HG03565 (cell line): ENCODE results near the gene MYADM.

Experiments used
- ATAC-seq: cut with Tn5 transposase; IDR thresholded peaks from one replicate; pipeline ENCODE4 v1.9.1; 2021; ENCODE audit warnings: mild to moderate bottlenecking, moderate library complexity; ENCODE audit not compliant: unreplicated experiment

MYADM gene

DNA sequence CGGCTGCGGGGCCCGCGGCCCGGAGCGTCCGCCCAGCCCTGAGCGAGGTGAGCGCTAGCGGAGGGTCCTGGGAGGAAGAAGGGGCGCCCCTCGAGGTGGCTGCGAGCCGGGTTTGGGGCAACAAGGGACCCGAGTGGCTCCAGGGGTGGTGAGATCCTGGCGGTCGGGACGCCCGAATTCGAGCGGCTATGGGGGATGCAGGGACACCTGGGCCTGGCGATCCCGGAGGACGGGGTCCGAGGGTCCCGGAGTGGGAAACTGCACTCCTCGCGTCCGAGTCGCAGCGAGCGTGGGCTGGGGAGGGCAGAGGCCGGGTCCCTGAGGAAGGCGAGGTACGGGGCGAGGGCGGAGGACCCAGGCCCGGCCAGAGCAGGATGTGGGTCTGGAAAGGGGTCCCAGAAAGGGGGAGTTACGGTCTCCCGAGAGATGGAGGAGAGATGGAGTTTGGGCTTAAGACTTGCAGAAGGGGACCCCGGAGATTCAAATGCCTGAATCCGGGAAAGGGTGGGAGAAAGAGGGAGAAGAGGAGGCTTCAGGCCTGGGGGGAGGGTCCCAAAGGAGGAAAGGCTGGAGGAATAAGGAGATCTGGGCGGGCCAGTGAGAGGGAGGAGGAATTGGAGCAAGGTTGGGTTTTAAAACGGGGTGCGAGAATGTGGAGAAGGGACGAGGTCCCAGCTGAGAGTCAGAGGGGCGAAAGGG is 41.9 kb downstream of the MYADM start:
- ATAC-seq = no peak

DNA sequence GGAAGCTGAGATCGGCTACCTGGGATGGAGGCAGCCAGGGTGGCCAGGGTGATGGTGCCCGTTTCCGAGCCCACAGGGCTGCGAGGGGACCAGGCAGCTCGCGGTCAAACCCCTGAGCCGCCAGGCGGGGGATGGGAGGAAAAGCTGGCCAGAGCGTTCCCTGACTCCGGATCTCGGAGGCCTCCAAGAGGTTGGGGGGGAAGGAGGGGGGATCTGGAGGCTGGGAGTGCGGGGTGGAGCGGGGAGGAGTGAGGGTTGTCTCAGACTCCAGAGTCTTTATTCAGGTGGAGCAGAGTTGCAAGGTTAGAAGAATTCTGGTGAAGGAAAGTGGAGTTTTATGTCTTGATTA is 42.5 kb downstream of the MYADM start:
- no peak for ATAC-seq

DNA sequence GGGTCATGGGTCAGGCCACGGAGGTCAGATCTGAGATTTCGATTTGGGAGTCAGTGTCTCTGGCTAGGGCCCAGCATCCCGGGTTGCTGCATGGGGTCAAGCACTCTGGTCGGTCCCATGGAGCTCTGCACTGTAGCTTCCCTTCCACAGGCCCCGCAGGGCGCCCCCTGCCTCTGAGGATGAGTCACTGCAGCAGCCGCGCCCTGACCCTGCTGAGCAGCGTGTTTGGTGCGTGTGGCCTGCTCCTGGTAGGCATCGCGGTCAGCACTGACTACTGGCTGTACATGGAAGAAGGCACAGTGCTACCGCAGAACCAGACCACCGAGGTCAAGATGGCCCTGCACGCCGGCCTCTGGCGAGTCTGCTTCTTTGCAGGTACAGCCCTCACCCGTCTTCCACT is 45.0 kb downstream of the MYADM start:
- ATAC-seq = no peak

DNA sequence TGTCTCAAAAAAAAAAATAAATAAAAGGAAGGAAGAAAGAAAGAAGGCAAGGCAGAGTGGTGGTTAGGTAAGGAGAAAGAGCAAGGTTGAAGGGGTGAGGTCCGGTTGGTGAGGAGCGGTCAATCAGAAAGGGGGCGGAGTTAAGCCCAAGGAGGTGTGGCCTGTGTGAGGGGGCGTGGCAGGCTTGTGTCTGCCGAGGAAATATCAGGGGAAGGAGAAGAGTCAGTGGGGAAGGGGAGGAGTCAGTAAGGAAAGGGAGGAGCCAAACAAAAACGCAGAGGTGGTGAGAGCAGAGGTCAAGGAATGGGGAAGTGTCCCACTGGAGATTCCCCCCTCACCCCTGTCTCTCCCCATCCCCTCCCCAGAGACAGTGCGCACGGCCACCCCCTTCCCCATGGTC is 47.3 kb downstream of the MYADM start:
- no peak for ATAC-seq

DNA sequence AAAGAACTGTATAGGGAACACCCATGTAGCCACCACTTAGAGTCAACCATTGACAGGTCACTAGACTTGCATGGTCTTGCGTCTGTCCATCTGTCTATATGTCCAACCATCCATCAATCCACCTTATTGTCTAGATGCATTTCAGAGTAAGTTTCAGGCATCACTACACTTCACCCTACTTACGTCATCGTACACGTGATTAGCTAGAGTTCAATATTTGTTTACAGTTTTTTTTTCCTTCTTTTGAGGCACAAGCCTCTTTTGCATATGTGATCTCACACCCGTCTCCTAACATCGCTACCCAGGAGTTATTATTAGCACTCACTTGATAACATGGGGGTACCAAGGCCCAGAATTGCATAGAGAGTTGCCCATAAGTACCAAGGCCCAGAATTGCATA is 48.3 kb downstream of the MYADM start:
- no peak for ATAC-seq

DNA sequence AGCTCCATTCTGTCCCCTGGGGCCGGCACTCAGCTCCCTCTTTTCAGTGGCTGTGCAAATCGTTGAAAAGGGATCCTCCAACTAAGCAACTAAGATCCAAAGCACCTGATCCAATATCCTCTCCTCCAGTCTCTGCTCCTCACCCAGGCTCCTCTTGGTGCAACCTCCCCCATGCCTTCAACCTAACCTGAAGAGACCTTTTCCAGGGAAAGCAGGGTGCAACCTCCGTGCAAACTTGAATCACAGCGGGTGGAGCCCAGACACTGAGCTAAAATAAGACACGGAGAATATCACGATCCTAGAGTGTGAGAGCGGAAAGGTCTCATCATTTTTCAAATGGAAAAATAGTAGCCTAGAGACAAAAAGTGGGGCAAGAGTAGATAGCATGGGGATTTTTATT is 49.7 kb downstream of the MYADM start:
- no peak for ATAC-seq
